ENCODE data around the gene NPC1.

DNA sequence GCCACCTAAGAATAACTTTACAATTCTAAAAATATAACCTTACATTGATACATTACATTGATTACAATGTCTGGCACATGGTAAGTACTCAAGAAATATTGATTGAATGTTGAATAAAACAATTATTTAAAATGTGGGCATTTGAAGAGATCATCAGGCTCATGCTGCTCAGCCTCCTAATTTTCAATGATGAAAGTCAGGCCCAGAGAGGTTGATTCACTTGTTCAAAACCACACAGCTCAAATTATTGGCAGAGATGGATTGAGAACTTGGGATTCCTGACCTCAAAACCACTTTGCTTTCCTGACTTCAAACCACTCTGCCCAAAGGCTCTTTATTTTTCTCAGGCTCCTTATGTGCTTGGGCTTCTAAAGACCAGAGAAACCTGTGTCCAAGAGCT, 41.7 kb upstream of the NPC1 start:
- TF ChIP-seq CTCF (IDR thresholded peaks at IDR 0.05; ENCODE audit: insufficient read depth, low read depth, low read length) = no peak
- no peak for TF ChIP-seq EZH2 (IDR thresholded peaks at IDR 0.05; ENCODE audit: insufficient read depth, low read length)

All from astrocyte (in vitro differentiated cells and primary cell).